Activated gamma-delta T cell (primary cell): ENCODE results near the gene ZNF264.
"Not testable (repeated sequence)": the region's sequence is repeated elsewhere in the genome, so short reads cannot be mapped to it uniquely, and the experiment has no call there.

Source experiments
- DNase-seq: peaks from one replicate; lab custom pipeline; 2025; lab: John Stamatoyannopoulos, UW
- total RNA-seq, 2 donors: gene quantifications; one replicate each; lab custom pipeline; 2026; lab: John Stamatoyannopoulos, UW

Gene ZNF264
- 91.2 to 101 reads per million in 2 donors for total RNA-seq

- DNase-seq = peak; percentile 69
Observed at GRCh38 chr19:57191141-57192076, at the start of gene ZNF264. ZNF264 (plus strand) TSS chr19:57191500; CDS start chr19:57191914, 414 bp downstream.

GRCh38 chr19:57141699-57142098 is 49.6 kb upstream of the ZNF264 start:
- no peak for DNase-seq

- no peak for DNase-seq
Observed at GRCh38 chr19:57152921-57153320, 38.4 kb upstream of the ZNF264 start.

- DNase-seq = no peak
Observed at GRCh38 chr19:57161985-57162539, 29.2 kb upstream of the ZNF264 start.

- DNase-seq = no peak
Observed at GRCh38 chr19:57165846-57166245, 25.5 kb upstream of the ZNF264 start.

GRCh38 chr19:57167385-57167784 is 23.9 kb upstream of the ZNF264 start, which contains the start of gene DUXA:
DUXA (minus strand) TSS chr19:57167485; CDS start chr19:57167443, 42 bp downstream.
- no peak for DNase-seq

GRCh38 chr19:57171551-57172081 is 19.7 kb upstream of the ZNF264 start:
- no peak for DNase-seq

- DNase-seq = no peak
Observed at GRCh38 chr19:57190301-57190700, 999 bp upstream of the ZNF264 start.

GRCh38 chr19:57192077-57192420 is 749 bp downstream of the ZNF264 start:
- no peak for DNase-seq

GRCh38 chr19:57192993-57193392 is 1.7 kb downstream of the ZNF264 start:
- no peak for DNase-seq

- DNase-seq = not testable (repeated sequence)
Observed at GRCh38 chr19:57197874-57198273, 6.6 kb downstream of the ZNF264 start.

GRCh38 chr19:57202160-57202559 is 10.9 kb downstream of the ZNF264 start:
- DNase-seq = no peak

- no peak for DNase-seq
Observed at GRCh38 chr19:57210381-57210780, 19.1 kb downstream of the ZNF264 start.

GRCh38 chr19:57212109-57212508 is 20.8 kb downstream of the ZNF264 start:
- DNase-seq = no peak

- no peak for DNase-seq
Observed at GRCh38 chr19:57227502-57227901, 36.2 kb downstream of the ZNF264 start.

- DNase-seq = no peak
Observed at GRCh38 chr19:57231686-57232085, 40.4 kb downstream of the ZNF264 start.

- no peak for DNase-seq
Observed at GRCh38 chr19:57233207-57233606, 41.9 kb downstream of the ZNF264 start.

GRCh38 chr19:57239982-57240310 is 48.6 kb downstream of the ZNF264 start:
- no peak for DNase-seq

GRCh38 chr19:57240311-57241090 is 49.2 kb downstream of the ZNF264 start, which contains the start of gene ZNF805:
ZNF805 (plus strand) TSS chr19:57240632; CDS start chr19:57240892, 260 bp downstream.
- peak; percentile 78 for DNase-seq

GRCh38 chr19:57241176-57241575 is 49.9 kb downstream of the ZNF264 start:
- no peak for DNase-seq

- no peak for DNase-seq
Observed at GRCh38 chr19:57242821-57243220, 51.5 kb downstream of the ZNF264 start.

GRCh38 chr19:57244513-57244912 is 53.2 kb downstream of the ZNF264 start:
- DNase-seq = no peak
